GM15510 (cell line): Measurements from ENCODE around the gene B4GALNT4.

Source experiments
- POLR2A ChIP-seq: IDR thresholded peaks from 3 replicates; pipeline ENCODE4 v1.6.1; 2011; ENCODE audit warnings: borderline replicate concordance; ENCODE audit not compliant: insufficient read length; ENCODE audit errors: extremely low read depth

B4GALNT4 gene, protein sequence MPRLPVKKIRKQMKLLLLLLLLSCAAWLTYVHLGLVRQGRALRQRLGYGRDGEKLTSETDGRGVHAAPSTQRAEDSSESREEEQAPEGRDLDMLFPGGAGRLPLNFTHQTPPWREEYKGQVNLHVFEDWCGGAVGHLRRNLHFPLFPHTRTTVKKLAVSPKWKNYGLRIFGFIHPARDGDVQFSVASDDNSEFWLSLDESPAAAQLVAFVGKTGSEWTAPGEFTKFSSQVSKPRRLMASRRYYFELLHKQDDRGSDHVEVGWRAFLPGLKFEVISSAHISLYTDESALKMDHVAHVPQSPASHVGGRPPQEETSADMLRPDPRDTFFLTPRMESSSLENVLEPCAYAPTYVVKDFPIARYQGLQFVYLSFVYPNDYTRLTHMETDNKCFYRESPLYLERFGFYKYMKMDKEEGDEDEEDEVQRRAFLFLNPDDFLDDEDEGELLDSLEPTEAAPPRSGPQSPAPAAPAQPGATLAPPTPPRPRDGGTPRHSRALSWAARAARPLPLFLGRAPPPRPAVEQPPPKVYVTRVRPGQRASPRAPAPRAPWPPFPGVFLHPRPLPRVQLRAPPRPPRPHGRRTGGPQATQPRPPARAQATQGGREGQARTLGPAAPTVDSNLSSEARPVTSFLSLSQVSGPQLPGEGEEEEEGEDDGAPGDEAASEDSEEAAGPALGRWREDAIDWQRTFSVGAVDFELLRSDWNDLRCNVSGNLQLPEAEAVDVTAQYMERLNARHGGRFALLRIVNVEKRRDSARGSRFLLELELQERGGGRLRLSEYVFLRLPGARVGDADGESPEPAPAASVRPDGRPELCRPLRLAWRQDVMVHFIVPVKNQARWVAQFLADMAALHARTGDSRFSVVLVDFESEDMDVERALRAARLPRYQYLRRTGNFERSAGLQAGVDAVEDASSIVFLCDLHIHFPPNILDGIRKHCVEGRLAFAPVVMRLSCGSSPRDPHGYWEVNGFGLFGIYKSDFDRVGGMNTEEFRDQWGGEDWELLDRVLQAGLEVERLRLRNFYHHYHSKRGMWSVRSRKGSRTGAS

DNA sequence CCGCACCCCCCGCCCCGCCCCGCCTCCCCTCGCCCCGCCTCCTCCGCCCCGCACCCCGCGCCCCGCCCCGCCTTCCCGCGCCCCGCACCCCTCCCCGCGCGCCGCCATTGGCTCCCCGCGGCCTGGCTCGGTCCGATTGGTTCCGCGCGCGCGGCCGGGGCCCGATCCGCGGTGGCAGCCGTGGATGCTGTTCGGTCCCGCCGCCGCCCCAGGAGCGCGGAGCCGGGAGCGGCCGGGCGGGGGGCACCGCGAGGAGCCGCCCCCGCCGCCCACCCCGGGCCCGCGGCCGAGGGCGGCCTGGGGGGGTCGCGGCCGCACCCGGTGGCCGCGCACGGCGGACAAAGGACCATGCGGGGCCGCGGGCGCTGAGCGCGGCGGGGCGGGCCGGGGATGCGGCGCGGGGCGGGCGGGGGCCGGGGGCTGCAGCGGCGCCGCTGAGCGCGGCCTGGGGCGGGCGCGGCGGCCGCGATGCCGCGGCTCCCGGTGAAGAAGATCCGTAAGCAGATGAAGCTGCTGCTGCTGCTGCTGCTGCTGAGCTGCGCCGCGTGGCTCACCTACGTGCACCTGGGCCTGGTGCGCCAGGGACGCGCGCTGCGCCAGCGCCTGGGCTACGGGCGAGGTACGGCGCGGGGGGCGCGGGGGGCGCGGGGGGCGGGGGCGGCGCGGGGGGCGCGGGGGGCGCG is at the start of gene B4GALNT4:
Gene B4GALNT4 (plus strand): TSS at position 164 of the 683 bp plus-strand sequence. CDS start 305 bp downstream, at position 469.
- no peak for TF ChIP-seq POLR2A

DNA sequence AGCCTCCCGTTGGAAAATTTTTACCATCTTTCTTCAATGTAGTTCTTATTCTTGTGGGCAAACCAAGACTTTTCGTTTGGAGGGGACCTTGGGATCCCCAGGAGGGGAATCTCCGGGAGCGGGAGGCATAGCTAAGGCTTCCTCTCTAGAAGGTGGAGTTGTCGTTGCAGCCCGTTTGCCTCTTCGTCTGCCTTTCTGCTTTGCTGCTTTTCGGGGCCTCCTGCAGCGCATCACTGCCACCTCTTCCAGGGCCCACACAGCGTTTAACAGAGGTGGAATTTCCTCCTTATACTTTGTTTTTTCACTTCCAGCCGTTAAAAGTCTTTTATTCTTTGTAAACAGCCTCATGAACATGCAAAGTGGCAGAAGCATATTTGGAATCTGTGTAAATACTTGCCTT is 45.1 kb upstream of the B4GALNT4 start:
- no peak for TF ChIP-seq POLR2A

DNA sequence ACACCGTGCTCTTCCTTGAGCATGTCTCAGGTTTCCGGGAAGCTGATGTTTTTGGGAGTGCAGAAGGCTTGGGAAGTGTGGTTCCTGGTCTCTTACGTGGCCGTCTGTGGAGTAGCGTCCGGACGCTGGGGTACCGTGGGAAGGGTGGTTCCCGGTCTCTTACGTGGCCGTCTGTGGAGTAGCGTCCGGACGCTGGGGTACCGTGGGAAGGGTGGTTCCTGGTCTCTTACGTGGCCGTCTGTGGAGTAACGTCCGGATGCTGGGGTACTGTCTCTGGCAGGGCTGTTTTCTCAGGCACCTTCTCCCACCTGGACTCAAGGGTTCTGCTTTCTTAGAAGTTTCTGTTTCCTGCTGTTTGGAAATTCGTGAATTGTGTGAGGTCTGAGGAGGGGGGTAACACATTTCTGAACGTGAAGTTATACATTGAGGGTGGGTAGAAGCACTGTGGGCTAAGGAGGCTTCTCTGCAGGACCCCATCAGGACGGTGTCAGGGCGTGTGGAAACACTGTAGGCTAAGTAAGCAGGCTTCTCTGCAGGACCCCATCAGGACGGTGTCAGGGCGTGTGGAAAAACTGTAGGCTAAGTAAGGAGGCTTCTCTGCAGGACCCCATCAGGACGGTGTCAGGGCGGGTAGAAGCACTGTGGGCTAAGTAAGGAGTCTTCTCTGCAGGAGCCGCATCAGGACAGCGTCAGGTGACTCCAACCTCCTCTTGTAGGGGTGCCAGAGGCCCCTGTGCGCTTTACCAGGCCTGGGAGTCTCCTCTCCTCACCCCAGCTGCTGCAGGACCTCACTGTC is 43.3 kb upstream of the B4GALNT4 start:
- TF ChIP-seq POLR2A, result no peak

DNA sequence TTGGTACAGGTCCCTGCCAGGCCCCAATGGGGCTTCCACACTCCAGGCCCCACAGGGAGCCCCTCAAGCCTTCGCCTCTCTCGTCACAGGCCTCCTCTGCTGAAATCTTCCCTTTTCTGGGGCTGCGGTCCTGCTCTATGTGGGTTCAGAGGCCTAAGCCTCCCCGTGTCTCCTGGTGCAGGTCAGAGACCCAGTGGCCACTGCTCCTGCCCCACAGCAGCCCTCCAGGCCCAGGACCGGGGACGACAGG is 42.8 kb upstream of the B4GALNT4 start:
- no peak for TF ChIP-seq POLR2A

DNA sequence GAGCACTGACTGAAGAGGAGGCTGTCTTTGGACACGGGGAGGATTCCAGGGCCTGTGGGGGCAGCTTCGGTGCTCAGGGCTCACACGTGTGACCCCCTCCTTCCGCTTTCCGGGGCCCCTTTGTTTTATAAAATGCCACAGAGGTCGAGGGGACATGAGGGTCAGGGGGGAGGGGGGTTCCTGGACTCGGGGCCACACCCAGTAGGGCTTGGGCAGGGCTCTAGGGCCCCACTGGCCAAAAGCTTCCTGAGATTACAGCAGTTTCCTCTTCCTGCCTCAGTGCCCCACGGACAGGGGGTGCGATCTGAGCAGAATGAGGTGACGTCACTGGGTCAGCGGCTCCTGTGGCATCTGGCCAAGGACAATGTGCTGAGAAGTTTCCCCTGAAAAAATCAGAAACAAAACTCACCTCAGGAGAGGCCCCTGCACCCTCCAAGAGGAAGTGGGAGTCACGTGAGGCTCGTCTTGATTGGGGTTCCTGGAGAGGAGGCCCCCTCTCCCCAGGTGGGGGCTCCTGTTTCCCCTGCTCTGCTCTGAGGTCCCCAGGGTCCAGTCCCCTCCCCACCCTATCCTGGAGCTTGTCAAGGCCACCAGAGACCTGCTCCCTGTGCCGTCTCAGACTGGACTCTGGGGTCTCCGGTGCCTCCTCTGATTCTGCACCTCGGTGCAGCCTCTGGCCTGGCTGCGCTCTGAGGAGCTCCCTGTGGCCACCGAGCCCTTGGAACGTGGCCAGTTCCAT is 42.3 kb upstream of the B4GALNT4 start:
- TF ChIP-seq POLR2A, result peak; percentile 52

DNA sequence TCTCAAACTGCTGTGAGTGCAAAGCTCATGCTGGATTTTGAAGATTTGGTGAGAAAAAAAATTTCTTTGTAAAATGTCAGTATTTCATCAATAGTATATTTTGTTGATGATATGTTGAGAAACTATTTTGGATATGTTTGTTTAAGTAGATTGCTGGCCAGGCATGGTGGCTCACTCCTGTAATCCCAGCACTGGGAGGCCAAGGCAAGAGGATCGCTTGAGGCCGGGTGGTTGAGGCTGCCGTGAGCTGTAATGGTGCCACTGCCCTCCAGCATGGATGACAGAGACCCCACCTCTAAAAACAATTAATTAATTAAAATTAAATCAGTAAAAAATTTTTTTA is 41.7 kb upstream of the B4GALNT4 start:
- no peak for TF ChIP-seq POLR2A

DNA sequence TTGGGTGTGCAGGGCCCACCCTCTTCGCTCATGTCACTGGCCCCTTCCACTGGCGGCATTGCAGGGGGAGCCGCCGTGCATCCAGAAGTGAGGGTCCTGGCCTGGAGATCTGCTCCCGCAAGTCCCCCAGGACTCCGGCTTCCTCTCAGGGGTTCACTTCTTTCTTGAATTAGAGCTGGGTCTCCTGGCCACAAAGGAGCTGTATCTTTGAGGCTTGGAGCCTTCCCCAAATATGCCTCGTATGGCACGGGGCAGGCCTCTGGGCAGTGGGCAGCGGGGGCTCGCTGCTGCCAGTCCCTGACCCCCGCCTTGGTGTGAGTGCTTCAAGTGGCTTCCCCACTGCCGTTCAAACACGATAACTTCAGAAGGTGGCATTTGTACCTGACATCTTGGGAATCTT is 41.3 kb upstream of the B4GALNT4 start:
- no peak for TF ChIP-seq POLR2A

DNA sequence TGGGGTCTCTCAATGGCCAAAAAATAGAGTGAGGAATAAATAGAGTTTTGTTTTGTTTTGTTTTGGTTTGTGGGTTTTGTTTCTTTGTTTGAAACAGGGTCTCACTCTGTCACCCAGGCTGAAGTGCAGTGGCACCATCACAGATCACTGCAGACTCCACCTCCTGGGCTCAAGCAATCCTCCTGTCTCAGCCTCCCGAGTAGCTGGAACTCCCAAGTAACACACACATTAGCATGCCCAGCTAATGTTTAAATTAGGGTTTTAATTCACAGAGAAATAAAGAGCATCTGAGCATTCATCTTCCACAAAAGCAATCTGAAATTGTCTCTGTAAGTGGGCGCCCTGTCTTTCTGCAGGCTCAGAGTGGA is 39.4 kb upstream of the B4GALNT4 start:
- no peak for TF ChIP-seq POLR2A

DNA sequence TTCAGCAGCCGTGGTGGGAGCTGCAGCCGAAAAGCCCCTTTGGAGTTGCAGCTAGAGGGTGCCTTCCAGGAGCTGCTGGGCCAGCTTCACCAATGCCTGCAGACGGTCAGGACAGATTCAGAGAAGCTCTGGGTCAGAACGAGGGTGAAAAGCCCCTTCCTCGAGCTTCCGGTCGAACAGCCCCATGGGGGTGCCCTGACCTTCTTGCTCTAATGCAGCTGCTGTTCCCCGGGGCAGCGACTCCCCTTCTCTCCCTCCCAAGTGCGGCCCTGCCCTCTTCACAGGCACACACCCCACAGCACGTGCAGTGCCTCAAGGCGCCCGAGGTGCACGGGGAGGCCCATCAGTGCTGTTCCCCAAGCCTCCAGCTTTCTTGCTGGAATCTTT is 39.0 kb upstream of the B4GALNT4 start:
- peak; percentile 11 for TF ChIP-seq POLR2A

DNA sequence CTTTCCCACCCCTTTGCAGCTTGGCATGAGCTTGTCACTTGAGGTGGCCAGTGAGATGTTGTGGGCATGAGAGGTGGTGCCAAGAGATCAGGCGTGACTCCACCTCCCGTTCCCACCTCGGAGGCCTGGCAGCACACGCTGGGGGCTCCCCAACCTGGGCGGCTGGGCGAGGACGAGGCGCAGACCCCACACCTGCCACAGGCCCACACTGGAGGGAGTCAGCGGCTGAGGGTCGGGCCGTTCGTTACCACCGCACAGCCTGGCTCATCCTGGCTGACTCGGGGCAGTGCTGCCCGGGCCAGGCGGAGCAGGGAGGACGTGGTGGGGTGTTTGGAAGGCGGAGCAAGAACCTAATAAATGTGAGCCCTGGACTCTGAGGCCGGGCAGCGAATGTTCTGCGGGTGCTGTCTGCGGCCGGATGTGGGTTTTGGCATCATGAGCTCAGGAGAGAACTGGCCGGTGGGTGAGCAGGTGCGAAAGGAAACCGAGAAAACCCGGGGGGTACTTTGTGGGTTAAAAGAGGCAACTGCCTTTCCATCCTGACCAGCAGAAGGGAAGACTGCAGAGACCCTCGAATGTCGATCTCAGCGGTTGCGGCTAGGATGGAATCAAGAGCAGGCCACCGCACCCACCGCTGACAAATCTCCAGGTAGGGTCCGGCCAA is 38.5 kb upstream of the B4GALNT4 start:
- peak; percentile 3 for TF ChIP-seq POLR2A

DNA sequence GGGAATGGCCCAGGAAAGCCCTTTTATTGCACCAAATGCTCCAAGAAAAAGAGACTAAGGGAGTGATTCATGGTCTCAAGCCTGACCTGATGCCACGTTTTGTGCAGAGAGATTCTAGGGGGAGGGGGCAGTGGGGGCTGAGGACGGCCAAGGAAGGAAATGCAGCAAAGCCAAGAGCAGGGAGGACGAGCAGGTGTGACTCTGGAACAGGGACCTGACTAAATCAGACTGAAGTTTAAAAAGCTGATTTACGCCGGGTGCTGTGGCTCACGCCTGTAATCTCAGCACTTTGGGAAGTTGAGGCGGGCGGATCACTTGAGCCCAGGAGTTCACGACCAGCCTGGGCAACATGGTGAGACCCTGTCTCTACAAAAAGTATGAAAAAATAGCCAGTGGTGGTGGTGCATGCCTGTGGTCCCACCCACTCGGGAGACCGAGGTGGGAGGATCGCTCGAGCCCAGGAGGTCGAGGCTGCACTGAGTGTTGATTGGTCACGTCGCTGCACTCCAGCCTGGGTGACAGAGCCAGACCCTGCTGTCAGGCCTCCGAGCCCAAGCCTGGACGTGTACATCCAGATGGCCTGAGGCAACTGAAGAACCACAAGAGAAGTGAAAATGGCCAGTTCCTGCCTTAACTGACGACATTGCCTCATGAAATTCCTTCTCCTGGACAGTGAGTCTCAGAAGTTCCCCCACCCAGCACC is 37.8 kb upstream of the B4GALNT4 start:
- no peak for TF ChIP-seq POLR2A

DNA sequence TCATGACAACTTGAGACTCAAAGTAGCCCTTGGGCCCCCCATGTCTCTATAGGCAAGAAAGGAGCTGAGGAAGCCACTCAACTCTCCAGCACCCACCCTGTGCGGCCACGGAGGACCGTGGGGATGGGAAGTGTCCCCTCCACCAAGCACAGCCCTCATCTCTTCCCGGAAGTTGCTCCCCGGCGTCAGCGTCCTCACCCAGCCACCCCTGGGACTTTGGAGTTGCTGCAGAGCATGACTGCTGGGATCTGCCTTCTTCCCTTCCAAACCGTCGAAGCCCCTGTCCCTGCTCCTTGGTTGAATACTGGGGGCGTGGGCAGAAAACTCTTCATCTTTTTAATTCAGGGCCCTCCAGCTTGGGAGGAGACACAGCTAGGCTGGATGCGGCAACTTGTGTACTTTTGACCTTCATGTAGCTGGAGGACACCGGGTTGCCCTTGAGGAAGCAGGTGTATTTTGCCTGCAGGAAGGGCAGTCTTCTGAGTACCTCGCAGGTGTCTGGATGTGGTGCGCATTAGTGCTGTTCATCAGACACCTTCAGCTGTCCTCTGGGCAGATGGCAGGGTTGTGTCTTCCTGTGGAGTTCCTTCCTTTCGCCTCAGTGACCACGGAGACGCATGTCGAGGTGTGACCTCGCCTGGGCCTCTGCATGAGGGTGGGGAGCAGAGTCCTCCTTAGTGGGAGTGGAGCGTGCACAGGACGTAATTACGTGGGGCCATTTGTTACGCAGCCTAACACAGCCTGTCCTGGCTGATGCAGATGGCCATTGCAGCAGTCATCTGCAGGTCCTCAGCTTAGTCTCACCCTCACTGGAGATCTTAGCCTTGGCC is 36.4 kb upstream of the B4GALNT4 start:
- no peak for TF ChIP-seq POLR2A
